ENCODE measurements around the gene BCAS1.

GRCh38 chr20:53897884-53898555, 172.4 kb downstream of the BCAS1 start:
- TF ChIP-seq CTCF (IDR thresholded peaks at IDR 0.05; ENCODE audit: low read depth, low read length): no peak
- TF ChIP-seq EZH2phosphoT487 (IDR thresholded peaks at IDR 0.05; ENCODE audit: low read depth): no peak

Data from OCI-LY3 (cell line).